ENCODE data around the gene PAQR4.

GRCh38 chr16:2962334-2963073 is 6.6 kb upstream of the PAQR4 start:
- TF ChIP-seq CTCF (conservative IDR thresholded peaks at IDR 0.05 in 1 of 2, IDR thresholded peaks at IDR 0.05 in 1 of 2; ENCODE audit: low read depth in 1 of 2, low read length in 2 of 2) (no peak), EZH2 (IDR thresholded peaks at IDR 0.05; ENCODE audit: low read length, missing control alignments) (peak; percentile 86)
